ENCODE data around the gene WDR33.
A peak's percentile ranks its signal among the peaks of the same experiment; 100 is the strongest.

Gene WDR33

DNA sequence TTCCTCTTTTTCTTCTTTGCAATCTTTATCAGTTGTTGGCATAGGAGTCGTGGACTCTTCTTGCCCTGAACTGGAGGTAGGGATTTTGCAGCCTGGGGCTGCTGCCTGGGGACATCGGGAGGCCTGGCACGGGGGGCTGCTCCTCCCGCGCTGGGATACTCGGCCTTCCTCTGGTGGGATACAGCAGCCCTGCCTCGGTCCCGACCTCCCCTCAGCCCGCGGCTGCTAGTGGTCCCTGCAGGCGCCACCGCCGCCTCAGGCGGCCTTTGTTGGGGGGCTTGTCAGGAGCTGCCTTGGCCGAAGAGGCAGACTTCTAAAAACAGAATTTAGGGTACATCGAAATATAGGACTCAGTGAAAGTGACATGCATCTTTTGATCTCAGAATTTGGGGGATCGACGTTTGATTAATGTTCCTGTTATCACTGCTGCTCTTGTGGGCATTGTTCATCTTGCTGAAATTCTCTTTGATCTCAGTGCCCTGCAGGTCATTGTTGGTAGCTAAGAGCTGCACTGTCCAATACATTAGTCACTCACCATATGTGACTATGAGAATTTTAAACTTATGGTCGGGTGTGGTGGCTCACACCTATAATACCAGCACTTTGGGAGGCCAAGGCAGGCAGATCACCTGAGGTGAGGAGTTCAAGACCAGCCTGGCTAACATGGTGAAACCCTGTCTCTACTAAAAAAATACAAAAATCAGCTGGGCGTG, 30.7 kb upstream of the WDR33 start:
- Histone ChIP-seq H3K36me3 (ENCODE audit: insufficient read depth, low read length) (peaks cover 22% of the 10 kb centered on the region), H3K4me2 (ENCODE audit: insufficient read depth, low read length) (no peak overlapping the region), H3K4me1 (ENCODE audit: insufficient read depth, low read length) (no peaks in the 10 kb centered on the region), H3K4me3 (ENCODE audit: low read depth in 1 of 2, low read length in 2 of 2) (no peak overlapping the region), H3K9me3 (ENCODE audit: insufficient read depth, low read length, severe bottlenecking) (no peaks in the 10 kb centered on the region), H3K27me3 (ENCODE audit: insufficient read depth, low read length, poor library complexity) (no peaks in the 10 kb centered on the region), H3K27ac (ENCODE audit: low read length) (no peak overlapping the region), H3K9ac (ENCODE audit: low read depth, low read length) (no peak overlapping the region), H4K20me1 (ENCODE audit: insufficient read depth, low read length) (peaks cover 18% of the 10 kb centered on the region), H2AFZ (ENCODE audit: low read depth, low read length) (no peak overlapping the region), H3K79me2 (ENCODE audit: insufficient read depth, low read length) (peaks cover 4% of the 10 kb centered on the region; the same call in 1 of the 2 replicates)
- 0 out of 3 replicates have a peak, but pooled peaks have one; percentile 18 for ATAC-seq (ENCODE audit: insufficient read depth, low read depth)
- DNase-seq: no peak
- TF ChIP-seq, protein P1, sequence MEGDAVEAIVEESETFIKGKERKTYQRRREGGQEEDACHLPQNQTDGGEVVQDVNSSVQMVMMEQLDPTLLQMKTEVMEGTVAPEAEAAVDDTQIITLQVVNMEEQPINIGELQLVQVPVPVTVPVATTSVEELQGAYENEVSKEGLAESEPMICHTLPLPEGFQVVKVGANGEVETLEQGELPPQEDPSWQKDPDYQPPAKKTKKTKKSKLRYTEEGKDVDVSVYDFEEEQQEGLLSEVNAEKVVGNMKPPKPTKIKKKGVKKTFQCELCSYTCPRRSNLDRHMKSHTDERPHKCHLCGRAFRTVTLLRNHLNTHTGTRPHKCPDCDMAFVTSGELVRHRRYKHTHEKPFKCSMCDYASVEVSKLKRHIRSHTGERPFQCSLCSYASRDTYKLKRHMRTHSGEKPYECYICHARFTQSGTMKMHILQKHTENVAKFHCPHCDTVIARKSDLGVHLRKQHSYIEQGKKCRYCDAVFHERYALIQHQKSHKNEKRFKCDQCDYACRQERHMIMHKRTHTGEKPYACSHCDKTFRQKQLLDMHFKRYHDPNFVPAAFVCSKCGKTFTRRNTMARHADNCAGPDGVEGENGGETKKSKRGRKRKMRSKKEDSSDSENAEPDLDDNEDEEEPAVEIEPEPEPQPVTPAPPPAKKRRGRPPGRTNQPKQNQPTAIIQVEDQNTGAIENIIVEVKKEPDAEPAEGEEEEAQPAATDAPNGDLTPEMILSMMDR (IDR thresholded peaks at IDR 0.05; ENCODE audit: borderline replicate concordance, extremely low read depth, low read length, poor library complexity, severe bottlenecking): no peak
- no peak for TF ChIP-seq EZH2 (IDR thresholded peaks at IDR 0.05; ENCODE audit: borderline replicate concordance, low read depth, low read length, severe bottlenecking)

DNA sequence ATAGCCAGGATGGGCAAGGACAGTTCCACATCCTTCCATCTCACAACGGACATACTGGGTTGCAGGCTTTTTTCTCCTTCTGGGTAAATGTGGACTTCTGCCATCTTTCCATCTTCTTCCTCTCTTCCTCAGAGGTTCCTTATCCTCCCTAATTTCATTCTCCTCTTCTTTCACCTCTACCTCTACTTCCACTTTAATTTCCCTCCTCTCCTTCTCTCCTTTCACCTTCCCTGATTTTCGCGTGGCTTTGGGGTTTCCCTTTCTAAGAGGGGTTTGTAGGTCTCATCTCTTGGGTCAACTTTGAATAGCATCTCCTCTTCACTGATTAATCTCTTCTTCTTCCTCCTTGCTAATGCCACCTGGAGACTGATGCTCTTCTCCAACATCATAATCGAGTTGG, 29.9 kb upstream of the WDR33 start:
- no peaks in the 10 kb centered on the region for H3K79me2 ChIP-seq (ENCODE audit: insufficient read depth, low read length)
- H3K27ac ChIP-seq (ENCODE audit: low read length): no peak overlapping the region
- no peak for DNase-seq
- H3K4me1 ChIP-seq (ENCODE audit: insufficient read depth, low read length): no peaks in the 10 kb centered on the region
- peaks cover 17% of the 10 kb centered on the region; the same call in 1 of the 2 replicates for H4K20me1 ChIP-seq (ENCODE audit: insufficient read depth, low read length)
- H3K9ac ChIP-seq (ENCODE audit: low read depth, low read length): no peak overlapping the region
- ATAC-seq (ENCODE audit: insufficient read depth, low read depth): no peak
- no peak overlapping the region for H3K4me2 ChIP-seq (ENCODE audit: insufficient read depth, low read length)
- H3K9me3 ChIP-seq (ENCODE audit: insufficient read depth, low read length, severe bottlenecking): no peaks in the 10 kb centered on the region
- H2AFZ ChIP-seq (ENCODE audit: low read depth, low read length): no peak overlapping the region
- no peak overlapping the region for H3K4me3 ChIP-seq (ENCODE audit: low read depth in 1 of 2, low read length in 2 of 2)
- TF ChIP-seq EZH2 (IDR thresholded peaks at IDR 0.05; ENCODE audit: borderline replicate concordance, low read depth, low read length, severe bottlenecking): no peak
- TF ChIP-seq, protein P1 (IDR thresholded peaks at IDR 0.05; ENCODE audit: borderline replicate concordance, extremely low read depth, low read length, poor library complexity, severe bottlenecking): no peak
- no peaks in the 10 kb centered on the region for H3K27me3 ChIP-seq (ENCODE audit: insufficient read depth, low read length, poor library complexity)
- H3K36me3 ChIP-seq (ENCODE audit: insufficient read depth, low read length): peaks cover 15% of the 10 kb centered on the region; the same call in 1 of the 2 replicates

DNA sequence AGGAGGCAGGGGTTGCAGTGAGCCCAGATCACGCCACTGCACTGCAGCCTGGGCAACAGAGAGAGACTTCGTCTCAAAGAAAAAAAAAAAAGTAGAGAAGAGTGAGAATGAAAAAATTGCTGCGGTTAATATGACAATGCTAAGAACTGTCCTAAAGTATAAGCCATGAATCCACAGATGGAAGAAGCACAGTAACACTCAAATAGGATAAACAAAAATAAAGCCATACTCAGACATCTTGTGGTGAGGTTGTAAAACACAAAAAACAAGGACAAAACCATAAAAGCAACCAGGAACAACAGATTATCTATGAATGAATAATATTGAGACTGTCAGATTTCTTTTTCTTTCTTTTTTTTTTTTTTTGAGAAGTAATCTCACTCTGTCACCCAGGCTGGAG, 24.0 kb upstream of the WDR33 start:
- Histone ChIP-seq H4K20me1 (ENCODE audit: insufficient read depth, low read length) (peaks cover 7% of the 10 kb centered on the region; the same call in 1 of the 2 replicates), H3K36me3 (ENCODE audit: insufficient read depth, low read length) (no peaks in the 10 kb centered on the region), H3K79me2 (ENCODE audit: insufficient read depth, low read length) (no peaks in the 10 kb centered on the region), H3K27ac (ENCODE audit: low read length) (no peak overlapping the region), H3K4me2 (ENCODE audit: insufficient read depth, low read length) (no peak overlapping the region), H3K27me3 (ENCODE audit: insufficient read depth, low read length, poor library complexity) (no peaks in the 10 kb centered on the region), H3K4me3 (ENCODE audit: low read depth in 1 of 2, low read length in 2 of 2) (no peak overlapping the region), H3K4me1 (ENCODE audit: insufficient read depth, low read length) (peaks cover 17% of the 10 kb centered on the region), H2AFZ (ENCODE audit: low read depth, low read length) (no peak overlapping the region), H3K9me3 (ENCODE audit: insufficient read depth, low read length, severe bottlenecking) (no peaks in the 10 kb centered on the region), H3K9ac (ENCODE audit: low read depth, low read length) (no peak overlapping the region)
- TF ChIP-seq EZH2 (IDR thresholded peaks at IDR 0.05; ENCODE audit: borderline replicate concordance, low read depth, low read length, severe bottlenecking): no peak
- TF ChIP-seq, protein P1 (IDR thresholded peaks at IDR 0.05; ENCODE audit: borderline replicate concordance, extremely low read depth, low read length, poor library complexity, severe bottlenecking): no peak
- DNase-seq (no peak), ATAC-seq (ENCODE audit: insufficient read depth, low read depth) (no peak)

All from DND-41 (cell line).